Measurements from ENCODE around the gene COQ6.

GRCh38 chr14:73913256-73913655 lies 36.8 kb upstream of the COQ6 start:
- no peak for TF ChIP-seq CTCF (IDR thresholded peaks at IDR 0.05; ENCODE audit: low read depth, low read length)
- TF ChIP-seq POLR2A (IDR thresholded peaks at IDR 0.05; ENCODE audit: extremely low read depth, insufficient read length), result no peak

Data from NB4 (cell line).